ENCODE measurements around the gene RPS24. TPM values are rescaled to one million over a fixed set of nuclear protein-coding genes. Genes with fewer than 3 reads are reported as not detected.

RPS24 gene
- total and polyA plus RNA-seq, 2 experiments from 2014 or later: 2,362 to 3,638 TPM

- TF ChIP-seq REST (IDR thresholded peaks at IDR 0.05; ENCODE audit: unreplicated experiment): no peak
- TF ChIP-seq CREB1 (CRISPR knock-in tag; IDR thresholded peaks at IDR 0.05; ENCODE audit: low read depth): no peak
- TF ChIP-seq JUNB (IDR thresholded peaks at IDR 0.05; ENCODE audit: unreplicated experiment): no peak
- TF ChIP-seq NANOG (IDR thresholded peaks at IDR 0.05; ENCODE audit: borderline replicate concordance): no peak
- TF ChIP-seq ETS1 (IDR thresholded peaks at IDR 0.05): no peak
- no peak for TF ChIP-seq POLR2AphosphoS5 (IDR thresholded peaks at IDR 0.05; ENCODE audit: low read depth)
- no peak for TF ChIP-seq ZNF331 (CRISPR knock-in tag; IDR thresholded peaks at IDR 0.05; ENCODE audit: low read depth)
- no peak for TF ChIP-seq EZH2 (IDR thresholded peaks at IDR 0.05; ENCODE audit: low read depth, unreplicated experiment)
- TF ChIP-seq CTCF (conservative IDR thresholded peaks at IDR 0.05; ENCODE audit: low read depth in 2 of 2): no peak
- no peak for TF ChIP-seq STAT1 (IDR thresholded peaks at IDR 0.05; ENCODE audit: unreplicated experiment)
- no peak for TF ChIP-seq EZH2phosphoT487 (IDR thresholded peaks at IDR 0.05; ENCODE audit: unreplicated experiment)
- no peak for TF ChIP-seq ZNF114 (CRISPR knock-in tag; IDR thresholded peaks at IDR 0.05)
Measured at GRCh38 chr10:78038791-78039547, 5.3 kb downstream of the RPS24 start (continued).

- peaks cover 63% of the 10 kb centered on the region for H3K79me2 ChIP-seq (replicated peaks; ENCODE audit: insufficient read depth)
- H3K9me2 ChIP-seq (ENCODE audit: insufficient read depth): no peaks in the 10 kb centered on the region
- ATAC-seq: peak; percentile 40
Measured at GRCh38 chr10:78039743-78040142, 6.1 kb downstream of the RPS24 start.

More at GRCh38 chr10:78039743-78040142, 6.1 kb downstream of the RPS24 start:
- H3K27me3 ChIP-seq (ENCODE audit: insufficient read depth): no peaks in the 10 kb centered on the region
- H3F3A ChIP-seq (replicated peaks; ENCODE audit: low read depth): peaks cover 86% of the 10 kb centered on the region
- Mint-ChIP-seq H3K4me1 (peaks cover 79% of the 10 kb centered on the region), H3K9me3 (peaks cover 2% of the 10 kb centered on the region; the same call in 1 of the 3 replicates), H3K27ac (peak overlapping the region; percentile 6; the same call in 1 of the 2 replicates), H3K36me3 (ENCODE audit: low read depth) (peaks cover 86% of the 10 kb centered on the region), H3K4me3 (peak overlapping the region; percentile 49), H3K27me3 (ENCODE audit: insufficient read depth, low read depth, poor library complexity) (peaks cover 39% of the 10 kb centered on the region)
- H3K36me3 ChIP-seq (ENCODE audit: insufficient read depth): peaks cover 59% of the 10 kb centered on the region
- peak; percentile 98 for TF ChIP-seq NANOG (IDR thresholded peaks at IDR 0.05; ENCODE audit: borderline replicate concordance)
- TF ChIP-seq CREB1 (CRISPR knock-in tag; IDR thresholded peaks at IDR 0.05; ENCODE audit: low read depth): no peak
- no peak for TF ChIP-seq STAT1 (IDR thresholded peaks at IDR 0.05; ENCODE audit: unreplicated experiment)
- TF ChIP-seq REST (IDR thresholded peaks at IDR 0.05; ENCODE audit: unreplicated experiment): no peak
- H3K4me1 ChIP-seq (ENCODE audit: insufficient read depth): peaks cover 78% of the 10 kb centered on the region
- H2AFZ ChIP-seq: no peak overlapping the region
- peak overlapping the region; percentile 79 for H3K27ac ChIP-seq (ENCODE audit: low read depth)
- peaks cover 79% of the 10 kb centered on the region for H4K20me1 ChIP-seq (replicated peaks; ENCODE audit: insufficient read depth)
- H3K4me2 ChIP-seq: peak overlapping the region; percentile 98
- DNase-seq (ENCODE audit: low spot score): peak; percentile 63
- H3K4me3 ChIP-seq: peak overlapping the region; percentile 94
